HG03460 (cell line): Measurements from ENCODE around the gene MZT2A.
A peak's percentile ranks its signal among the peaks of the same experiment; 100 is the strongest.
"Not testable (repeated sequence)": the region's sequence is repeated elsewhere in the genome, so short reads cannot be mapped to it uniquely, and the experiment has no call there.

Experiments used
- ATAC-seq: cut with Tn5 transposase; IDR thresholded peaks from one replicate; pipeline ENCODE4 v1.9.1; 2021; ENCODE audit not compliant: unreplicated experiment

The MZT2A gene

DNA sequence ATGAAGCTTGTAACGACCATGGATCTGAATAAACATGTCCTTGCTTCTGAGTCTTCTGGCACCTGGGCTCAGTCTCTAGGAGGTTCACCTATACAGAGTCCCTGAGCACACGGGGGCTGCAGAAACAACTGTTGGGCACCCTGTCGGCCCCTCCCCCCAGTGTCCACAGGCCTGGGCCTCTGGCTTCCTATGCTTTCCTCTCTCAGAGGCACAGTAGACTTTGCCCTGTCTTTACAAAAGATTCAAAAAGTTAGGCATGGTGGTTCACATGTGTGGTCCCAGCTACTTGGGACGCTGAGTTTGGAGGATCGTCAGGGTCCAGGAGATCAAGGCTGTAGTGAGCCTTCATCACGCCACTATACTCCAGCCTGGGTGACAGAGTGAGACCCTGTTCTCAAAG is 29.3 kb upstream of the MZT2A start:
- not testable (repeated sequence) for ATAC-seq

GRCh38 chr2:131520526-131520925 is 28.3 kb upstream of the MZT2A start:
- no peak for ATAC-seq

- ATAC-seq, result not testable (repeated sequence)
Observed at GRCh38 chr2:131519871-131520470, 27.8 kb upstream of the MZT2A start.

- ATAC-seq, result no peak
Observed at GRCh38 chr2:131519466-131519865, 27.3 kb upstream of the MZT2A start.

GRCh38 chr2:131518531-131518930 is 26.3 kb upstream of the MZT2A start:
- not testable (repeated sequence) for ATAC-seq

DNA sequence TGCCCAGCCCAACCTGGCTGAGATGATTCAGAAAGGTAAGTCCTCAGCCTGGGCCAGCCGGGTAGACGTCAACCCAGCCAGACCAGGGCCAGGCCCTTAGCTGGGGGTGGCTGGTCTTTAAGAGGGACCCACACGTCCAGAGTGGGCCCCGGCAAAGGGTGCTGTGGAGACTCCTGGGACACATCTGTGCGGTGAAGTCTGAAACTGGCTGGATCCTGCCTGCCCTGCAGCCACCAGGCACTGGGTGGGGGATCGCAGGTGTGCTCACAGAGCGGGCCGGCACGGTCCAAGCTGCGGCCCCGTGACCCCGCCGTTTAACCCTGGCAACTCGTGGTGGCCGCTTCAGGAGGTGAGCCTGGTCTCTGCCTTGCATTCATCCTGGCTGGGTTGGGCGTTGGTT is 25.7 kb upstream of the MZT2A start:
- ATAC-seq, result not testable (repeated sequence)

- ATAC-seq, result no peak
Observed at GRCh38 chr2:131517106-131517831, 25.1 kb upstream of the MZT2A start.

GRCh38 chr2:131516621-131517020 is 24.4 kb upstream of the MZT2A start:
- not testable (repeated sequence) for ATAC-seq

GRCh38 chr2:131516011-131516410 is 23.8 kb upstream of the MZT2A start:
- ATAC-seq, result no peak

DNA sequence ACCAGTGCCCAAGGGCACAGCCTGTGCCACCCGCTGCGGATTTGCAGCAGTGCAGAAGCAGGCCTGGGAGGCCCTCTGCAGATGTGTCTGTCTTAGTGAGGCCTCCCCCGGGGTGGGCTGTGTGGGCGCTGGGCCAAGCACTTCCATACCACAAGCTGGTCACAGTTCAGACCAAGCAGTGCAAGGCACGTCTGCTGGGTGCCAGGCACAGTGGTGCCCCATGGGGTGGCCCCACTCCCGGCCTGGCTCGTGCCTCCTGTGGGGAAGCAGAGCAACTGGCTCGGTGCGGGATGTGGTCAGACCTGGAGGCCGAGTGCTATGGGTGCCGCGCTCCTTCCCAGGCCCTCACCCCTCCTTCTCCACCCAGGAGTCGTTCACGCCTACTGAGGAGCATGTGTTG is 23.0 kb upstream of the MZT2A start:
- ATAC-seq, result not testable (repeated sequence)

DNA sequence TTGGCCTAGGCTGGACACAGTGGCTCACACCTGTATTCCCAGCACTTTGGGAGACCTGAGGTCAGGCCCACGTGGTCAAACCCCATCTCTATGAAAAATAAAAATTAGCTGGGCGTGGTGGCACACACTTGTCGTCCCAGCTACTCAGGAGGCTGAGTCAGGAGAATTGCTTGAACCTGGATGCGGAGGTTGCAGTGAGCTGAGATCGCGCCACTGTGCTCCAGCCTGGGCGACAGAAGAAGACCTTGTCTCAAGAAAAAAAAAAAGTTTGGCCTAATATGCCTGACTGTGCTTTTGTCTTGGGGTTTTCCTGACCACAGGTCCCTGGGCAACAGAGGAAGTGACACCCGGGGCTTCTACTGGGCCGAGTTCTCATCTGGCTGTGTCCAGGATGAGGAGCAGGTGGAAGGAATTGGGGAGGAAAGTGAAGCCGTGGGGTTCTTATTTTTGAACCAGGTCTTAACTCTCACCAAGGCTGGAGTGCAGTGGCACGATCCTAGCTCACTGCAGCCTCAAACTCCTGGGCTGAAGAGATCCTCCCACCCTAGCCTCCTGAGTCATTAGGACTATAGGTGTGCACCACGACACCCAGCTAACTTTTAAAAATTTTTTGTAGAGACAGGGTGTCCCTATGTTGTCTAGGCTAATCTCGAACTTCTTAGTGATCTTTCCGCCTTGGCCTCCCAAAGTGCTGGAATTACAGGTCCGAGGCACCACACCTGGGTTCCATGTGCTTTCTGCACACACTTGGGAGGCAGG is 22.4 kb upstream of the MZT2A start:
- peak; percentile 85 for ATAC-seq

GRCh38 chr2:131511969-131512870 is 20.0 kb upstream of the MZT2A start:
- not testable (repeated sequence) for ATAC-seq

DNA sequence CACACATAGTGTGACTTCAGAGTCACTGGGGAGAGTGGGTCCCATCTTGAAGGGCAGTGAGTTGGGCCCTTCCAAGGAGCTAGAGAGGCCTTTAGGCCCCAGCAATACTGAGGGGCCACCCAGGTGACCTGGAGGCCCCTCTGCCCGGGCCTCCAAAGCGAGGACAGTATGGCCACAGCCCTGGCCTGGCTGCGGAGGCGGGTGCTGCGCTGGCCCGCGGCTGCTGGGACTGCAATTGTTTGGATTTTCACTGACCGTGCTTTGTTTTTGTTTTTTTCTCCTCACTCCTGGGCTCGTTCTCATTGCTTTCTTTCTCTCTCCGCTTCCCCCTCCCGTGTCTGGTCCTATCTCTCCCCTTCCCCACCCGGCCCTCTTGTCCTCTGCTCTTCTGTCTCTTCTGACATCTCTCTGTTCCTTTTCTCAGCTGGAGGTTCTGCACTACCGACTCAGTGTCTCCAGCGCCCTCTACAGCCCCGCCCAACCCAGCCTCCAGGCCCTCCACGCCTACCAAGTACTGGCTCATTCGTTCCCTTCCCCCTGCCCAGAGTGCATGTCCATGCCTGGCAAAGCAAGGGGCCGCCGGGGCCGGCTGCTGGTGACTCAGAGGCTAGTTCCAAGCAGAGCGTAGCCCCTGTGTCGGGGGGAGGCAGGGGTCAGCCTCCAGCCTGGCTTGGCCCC is 19.2 kb upstream of the MZT2A start:
- not testable (repeated sequence) for ATAC-seq

GRCh38 chr2:131509615-131510014 is 17.4 kb upstream of the MZT2A start:
- no peak for ATAC-seq

DNA sequence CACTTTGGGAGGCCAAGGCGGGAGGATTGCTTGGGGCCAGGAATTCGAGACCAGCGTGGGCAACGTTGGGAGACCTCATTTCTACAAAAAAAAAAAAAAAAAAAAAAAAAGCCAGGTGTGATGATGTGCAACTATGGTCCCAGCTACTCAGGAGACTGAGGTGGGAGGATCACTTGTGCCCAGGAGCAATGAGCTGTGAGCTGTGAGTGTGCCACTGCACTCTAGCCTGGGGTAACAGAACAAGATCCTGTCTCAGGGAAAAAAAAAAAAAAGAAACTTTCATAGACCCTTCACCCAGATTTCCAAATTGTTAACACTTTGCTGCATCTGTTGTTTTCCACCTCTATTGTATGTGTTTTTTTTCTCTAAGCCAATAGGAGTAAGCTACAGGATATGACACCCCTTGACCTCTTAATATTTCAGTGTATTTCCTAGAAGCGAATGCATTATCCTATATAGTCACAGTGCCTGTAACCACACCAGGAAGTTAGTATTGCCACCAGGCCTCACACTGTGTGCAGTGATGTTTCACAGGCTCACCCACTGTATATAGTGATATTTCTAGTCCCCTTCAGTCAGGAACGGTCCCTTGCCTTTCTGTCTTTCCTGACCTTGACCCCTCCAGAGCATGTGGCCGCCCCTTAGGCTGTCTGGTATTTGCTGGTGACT is 12.0 kb upstream of the MZT2A start:
- not testable (repeated sequence) for ATAC-seq

- ATAC-seq, result not testable (repeated sequence)
Observed at GRCh38 chr2:131503587-131503986, 11.4 kb upstream of the MZT2A start.

- peak; percentile 77 for ATAC-seq
Observed at GRCh38 chr2:131498321-131498973, 6.2 kb upstream of the MZT2A start.

DNA sequence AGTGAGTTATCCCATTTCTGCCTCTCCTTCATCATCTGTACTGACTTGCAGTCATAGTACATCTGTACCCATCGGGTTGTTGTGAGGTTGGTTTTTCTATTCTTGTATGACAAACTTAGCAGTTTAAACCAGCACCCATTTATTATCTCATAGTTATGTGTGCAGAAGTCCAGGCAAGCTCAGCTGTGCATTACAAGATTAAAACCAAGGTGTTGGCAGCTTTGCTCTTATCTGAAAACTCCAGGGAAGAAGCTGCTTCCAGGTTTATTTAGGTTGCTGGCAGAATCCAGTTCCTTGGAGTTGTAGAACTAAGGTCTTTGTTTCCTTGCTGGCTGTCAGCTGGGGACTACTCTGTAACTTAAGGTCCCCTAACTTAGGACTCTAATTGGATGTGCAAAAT is 3.3 kb upstream of the MZT2A start:
- ATAC-seq, result not testable (repeated sequence)
